HK-2 (cell line): Measurements from ENCODE around the gene TNNC1.

Experiments used
- DNase-seq: peaks from one replicate; pipeline ENCODE4 v3.0.0-alpha.2; 2018; ENCODE audit not compliant: unreplicated experiment

Gene TNNC1

DNA sequence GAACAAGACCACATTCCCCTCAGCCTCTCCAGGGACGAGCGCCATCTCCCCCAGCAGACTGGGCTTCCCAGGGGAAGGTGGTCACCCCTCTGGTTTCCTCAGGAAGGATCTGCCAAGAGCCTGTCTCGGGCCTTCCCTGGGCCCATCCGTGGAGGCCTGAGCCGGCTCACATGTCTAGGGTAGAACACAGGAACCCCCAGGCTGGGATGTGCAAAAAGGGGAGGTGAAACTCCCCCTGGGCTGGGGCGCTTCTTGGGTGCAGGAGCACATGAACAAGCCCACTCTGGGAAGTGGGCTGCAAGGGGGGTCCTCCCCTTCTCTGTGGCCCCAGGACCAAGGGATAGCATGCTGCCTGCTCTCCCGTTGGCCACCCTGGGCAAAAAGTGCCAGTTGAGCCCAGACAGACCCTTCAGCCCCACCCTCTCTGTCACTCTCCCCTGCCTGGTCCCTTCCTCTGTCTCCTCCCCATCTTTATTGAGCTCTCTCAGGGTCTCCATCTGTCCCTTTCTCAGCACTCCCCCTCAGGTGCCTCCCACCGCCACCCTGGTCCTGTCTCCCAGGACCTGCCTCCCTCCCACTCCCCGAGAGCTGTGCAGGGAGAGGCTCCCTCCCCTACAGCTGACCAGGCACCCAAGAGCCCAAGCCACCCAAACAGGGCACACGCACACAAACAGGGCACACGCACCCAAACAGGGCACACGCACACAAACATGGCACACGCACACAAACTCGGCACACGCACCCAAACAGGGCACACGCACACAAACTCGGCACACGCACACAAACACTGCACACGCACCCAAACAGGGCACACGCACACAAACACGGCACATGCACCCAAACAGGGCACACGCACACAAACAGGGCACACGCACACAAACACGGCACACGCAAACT, 9.8 kb downstream of the TNNC1 start:
- no peak for DNase-seq

DNA sequence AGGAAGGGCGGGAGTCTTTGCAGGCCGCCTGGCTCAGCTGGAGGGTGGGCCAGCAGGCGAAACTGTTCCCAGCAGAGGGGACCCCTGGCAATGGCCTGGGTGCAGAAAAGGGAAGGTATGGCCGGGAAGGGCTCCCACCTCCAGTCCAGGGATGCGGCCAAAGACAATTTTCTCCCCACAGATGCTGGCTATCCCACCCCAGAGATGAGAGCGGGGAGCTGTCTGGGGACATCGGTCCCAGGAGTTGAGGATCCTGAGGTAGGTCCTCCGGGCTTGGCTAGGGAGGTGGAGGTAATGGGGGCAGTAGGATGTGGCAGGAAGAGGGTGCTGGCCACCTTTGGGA, 10.6 kb downstream of the TNNC1 start:
- DNase-seq = no peak

DNA sequence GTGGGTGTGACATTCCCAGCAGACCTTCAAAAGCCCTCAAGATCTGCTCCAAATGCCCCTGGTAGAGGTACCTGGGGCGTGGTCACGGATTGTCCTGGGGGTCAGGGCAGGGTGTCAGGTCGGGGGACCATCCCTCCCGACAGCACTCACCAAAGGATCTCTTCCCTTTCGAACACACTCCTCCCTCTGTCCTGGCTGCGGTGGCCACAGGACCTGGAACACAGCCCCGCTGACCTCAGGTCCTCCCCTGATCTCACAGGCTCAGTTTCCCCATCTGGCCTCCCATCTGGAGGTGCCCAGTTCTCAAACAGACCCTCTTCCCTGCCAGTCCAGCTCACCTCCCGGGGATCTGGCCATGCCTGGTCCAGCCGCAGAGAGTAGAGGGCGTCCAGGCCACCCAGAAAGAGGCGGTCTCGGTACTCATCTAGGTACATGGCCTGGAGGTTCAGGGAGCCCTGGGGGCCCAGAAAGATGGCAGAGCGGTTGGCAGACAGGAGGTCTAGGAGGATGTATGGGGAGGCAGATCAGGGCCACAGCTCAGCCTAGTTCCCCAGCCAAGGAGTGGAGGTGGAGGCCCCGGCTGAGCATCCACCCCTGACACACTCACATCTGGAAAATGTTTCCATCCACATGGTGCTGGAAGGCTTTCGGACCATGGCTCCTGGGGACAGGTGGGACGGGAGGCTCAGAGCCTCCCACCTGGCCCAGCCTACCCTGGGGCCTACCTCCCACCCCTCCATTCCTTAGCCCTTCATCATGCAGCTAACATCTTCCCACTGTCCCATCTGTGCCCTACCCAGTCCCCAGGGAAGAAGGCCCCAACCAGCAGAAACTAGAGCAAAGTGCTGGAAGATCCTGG, 11.2 kb downstream of the TNNC1 start:
- DNase-seq = no peak

- DNase-seq = no peak
These were observed 12.0 kb downstream of the TNNC1 start for GRCh38 chr3:52441772-52442332.

GRCh38 chr3:52441091-52441771, 12.6 kb downstream of the TNNC1 start:
- DNase-seq = no peak

- no peak for DNase-seq
These were observed 13.2 kb downstream of the TNNC1 start for GRCh38 chr3:52440671-52441070.

GRCh38 chr3:52440249-52440551, 13.6 kb downstream of the TNNC1 start:
- DNase-seq = no peak

GRCh38 chr3:52439426-52440248, 14.2 kb downstream of the TNNC1 start:
- DNase-seq = no peak

- no peak for DNase-seq
These were observed 15.0 kb downstream of the TNNC1 start for GRCh38 chr3:52438579-52439425.

DNA sequence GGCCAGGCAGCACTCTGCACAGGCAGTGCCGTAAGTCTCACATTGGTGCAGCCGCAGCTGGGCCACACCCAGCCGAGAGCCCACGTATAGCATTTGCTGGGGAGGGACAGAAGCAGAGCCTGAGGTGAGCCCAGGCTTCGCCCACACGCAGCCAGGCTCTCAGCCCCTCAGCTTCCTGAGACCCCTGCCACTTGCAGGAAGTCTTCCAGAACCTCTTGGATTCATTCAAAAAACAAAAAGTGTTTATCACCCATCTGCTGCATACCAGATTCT, 15.8 kb downstream of the TNNC1 start:
- no peak for DNase-seq

DNA sequence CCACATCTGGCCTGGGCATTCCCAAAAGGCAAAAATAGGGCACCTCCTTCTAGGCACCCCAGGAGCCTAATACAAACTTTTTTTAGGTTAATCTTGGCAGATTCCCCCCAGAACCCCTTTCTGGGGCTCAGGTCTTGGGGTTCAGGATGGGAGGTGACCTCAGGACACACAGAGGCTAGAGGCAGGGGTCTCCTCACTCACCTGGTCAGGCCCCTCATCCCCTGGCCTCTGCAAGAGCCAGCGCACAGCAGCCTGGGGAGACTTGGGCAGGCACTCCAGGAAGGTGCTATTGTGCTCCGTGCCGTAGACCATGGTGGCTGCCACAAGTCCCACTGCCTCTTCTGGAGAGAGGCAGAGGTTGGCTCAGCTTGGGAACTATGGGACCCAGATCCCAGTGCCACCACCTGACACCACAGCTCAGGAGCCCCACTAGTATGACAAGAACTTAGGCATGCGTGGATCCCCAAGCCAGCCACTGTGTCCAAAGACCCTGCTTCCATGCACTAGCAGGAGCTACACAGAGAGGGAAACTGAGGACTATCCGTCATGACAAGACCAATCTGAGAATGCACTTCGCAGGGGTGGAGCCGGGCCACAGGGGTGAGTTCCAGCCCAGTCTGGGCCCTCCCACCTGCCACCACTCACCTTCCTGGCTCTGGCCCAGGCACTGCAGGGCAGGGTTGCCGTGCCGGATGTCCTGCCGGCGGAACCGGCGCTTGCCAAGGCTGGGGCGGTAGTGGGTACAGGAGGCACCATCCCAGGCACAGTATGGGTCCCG, 16.3 kb downstream of the TNNC1 start:
- DNase-seq = no peak

DNA sequence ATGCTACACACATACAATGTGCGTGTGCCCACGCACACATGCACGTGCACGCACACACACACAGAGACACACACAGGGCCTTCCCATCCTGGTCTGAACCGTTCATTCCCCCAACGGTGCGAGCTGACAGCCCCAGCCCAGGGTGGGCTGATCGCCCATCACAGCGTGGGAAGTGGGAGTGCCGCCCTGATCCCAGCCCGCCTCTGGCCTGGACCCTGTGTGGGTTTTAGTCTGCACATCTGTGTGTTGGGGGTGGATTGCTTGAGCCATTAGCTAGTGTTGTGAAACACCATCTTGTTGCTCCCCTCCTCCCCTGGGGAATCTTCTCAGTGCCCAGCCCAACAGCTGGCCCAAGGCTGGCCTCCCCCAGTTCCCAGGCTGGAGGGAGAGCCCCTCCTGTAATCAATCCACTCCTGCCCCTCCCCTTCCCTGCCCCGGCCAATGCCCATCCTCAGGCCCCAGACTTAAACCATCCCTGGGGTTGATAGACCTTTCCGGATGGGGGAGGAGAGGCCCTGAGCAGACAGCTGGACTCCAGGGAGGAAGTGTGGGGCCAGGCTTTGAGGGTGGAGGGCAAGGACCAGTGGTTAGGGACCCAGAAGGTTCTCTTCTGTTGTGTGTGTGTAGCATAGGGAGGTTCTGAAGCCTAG, 17.2 kb downstream of the TNNC1 start:
- DNase-seq = no peak

DNA sequence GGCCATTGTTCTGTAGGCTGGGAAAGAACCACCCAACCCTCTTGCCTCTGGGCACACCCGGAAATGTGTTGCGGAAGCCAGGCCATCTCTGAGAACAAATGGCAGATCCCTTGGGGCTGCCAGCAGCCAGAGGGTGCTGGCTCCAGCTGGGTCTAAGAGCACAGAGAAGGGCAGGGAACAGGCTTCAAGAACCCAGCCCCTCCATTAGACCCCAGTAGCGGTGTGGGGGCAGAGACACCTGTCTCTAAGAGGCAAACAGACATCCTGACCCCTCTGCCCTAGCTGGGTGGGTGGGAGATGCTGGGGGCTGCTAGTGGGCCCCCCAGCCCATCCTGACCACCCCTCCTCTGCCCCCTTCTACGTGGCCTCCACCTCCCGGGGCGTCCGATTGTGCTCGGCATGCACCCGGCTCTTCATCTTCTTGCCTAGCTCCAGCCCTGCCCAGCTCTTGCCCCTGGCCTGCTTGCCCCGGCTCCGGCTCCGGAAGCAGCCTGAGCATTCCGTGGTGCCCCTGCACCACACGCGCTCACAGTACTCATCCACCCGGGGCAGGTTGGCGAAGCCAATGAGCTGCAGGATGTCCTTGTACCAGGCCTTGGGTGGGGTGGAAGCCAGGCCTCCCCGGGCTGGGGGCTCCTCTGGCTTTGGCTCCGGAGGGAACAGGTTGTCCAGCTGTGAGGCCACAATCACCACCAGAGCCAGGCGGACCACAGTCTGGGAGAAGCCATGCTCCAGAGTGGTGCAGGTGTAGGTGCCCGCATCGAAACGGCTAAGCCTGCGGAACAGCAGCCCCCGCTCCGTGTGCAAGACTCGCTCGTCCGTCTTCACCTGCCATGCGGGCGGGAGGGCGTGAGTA, 18.4 kb downstream of the TNNC1 start:
- DNase-seq = no peak

DNA sequence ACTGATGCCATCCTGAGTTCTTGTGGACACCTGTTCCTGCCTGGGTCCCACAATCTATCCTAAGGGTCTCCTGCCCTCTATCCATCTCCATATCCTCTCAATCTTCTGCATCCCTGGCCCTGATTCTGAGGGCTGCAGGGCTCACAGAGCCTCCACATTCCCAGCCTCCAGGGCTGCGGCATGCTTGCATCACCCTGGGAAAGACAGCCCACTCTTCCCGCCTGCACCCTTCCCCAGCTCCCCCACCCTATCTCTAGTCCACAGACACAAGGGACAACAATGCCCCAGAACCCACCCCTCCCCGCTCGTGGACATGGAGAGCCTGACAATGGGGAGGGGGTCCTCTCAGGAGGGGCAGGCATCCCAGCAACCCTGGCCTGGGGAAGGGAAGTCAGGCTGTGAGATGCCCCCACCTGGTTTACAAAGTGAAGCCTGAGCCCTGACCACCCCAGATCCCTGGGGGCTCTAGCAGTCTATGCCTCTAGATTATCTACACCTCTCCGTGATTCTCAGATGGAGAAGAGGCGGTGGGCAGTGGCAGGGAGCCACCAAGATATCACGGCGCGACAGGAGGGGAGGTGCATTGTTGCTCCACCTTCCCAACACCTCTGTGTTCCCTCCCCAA, 19.2 kb downstream of the TNNC1 start:
- DNase-seq = no peak

DNA sequence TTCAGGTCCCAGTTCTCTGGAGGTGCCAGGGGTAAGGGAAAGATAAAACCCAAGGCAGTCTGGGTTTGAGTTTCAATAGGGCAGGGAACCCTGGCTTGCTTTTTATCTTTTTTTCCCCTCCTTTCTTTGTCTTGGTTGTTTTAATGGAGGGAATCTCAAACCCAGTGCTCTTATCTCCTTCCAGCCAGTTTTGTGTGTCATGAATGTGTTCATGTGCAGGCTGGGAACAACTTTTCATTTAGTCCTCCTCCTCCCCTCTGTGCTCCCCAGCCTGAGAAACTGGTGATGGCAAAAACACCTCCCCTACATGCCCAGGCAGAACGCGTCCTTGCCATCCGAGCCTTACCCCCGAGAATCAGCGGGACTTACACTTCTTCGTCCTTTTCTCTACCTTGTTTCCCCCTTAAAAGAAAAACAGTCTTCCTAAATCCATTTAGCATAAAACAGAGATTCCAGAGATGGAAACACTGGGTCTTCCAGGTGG, 19.8 kb downstream of the TNNC1 start:
- DNase-seq = no peak

DNA sequence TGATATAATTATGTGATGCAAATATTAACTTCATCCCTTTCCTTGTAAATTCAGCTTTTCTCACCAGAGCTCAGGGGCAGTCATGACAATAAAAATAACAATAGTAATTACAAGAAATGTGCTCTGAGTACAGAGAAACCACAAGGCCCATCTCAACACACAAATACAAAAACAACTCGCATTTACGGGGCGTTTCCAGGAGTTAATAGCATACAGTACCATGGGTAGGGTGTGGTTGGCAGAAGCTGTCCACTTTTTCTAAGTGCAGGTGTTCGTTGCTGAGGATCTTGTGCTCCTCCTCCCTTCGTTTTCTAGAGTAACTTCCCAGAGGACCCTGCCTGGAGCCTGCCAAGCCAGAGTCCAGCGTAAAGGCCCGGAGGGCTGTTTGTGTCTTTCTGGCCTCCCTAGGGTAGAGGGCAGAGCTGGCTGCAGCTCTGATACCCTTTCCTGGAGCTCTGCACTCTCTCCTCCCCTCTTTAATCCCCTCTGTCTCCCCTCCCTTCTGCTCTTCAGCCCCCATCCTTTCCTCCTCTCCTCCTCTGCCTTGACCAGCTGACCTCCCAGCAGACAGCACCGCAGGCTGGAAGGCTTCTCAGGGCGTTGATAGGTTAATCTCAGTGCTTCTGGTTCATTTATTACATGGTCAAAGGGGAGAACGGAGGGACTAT, 20.4 kb downstream of the TNNC1 start:
- DNase-seq = no peak

DNA sequence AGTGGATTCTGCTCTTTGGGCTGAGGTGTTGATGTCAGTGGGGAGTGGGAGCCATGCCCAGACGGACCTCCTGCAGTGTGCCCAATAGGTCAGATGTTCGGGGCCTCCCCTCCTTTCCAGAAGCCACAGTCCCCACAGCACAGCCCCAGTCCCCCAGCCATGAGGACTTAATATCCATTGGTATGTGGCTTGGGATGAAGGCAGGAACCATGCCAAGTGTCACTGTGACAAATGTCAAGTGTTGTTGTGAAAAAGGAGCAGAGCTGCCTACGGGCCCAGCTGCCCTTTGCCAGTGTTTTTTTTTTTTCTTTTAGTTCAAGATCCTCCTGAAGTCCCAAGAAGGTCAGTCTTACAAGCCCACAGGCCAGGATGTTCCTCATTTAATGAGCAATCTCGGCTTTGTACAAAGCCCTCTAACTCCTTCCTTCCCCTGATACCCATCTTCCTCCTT, 21.1 kb downstream of the TNNC1 start:
- no peak for DNase-seq
